Endothelial cell of umbilical vein (primary cell): ENCODE measurements around the gene LRRC8D.

ENCODE experiments used
- EZH2 ChIP-seq: IDR thresholded peaks from 2 replicates; pipeline ENCODE4 v1.6.1; 2012; ENCODE audit warnings: borderline replicate concordance, low read depth, mild to moderate bottlenecking, moderate library complexity, low read length, inconsistent platforms; ENCODE audit not compliant: severe bottlenecking
- FOS ChIP-seq: IDR thresholded peaks from 2 replicates; pipeline ENCODE4 v1.6.1; 2011; ENCODE audit warnings: mild to moderate bottlenecking, low read length, moderate library complexity, borderline replicate concordance; ENCODE audit not compliant: insufficient read depth
- JUN ChIP-seq: IDR thresholded peaks from 2 replicates; pipeline ENCODE4 v1.6.1; 2011; ENCODE audit warnings: borderline replicate concordance, low read depth; ENCODE audit not compliant: insufficient read length, insufficient read depth
- MYC ChIP-seq: IDR thresholded peaks from one replicate; pipeline ENCODE4 v1.6.1; 2011; ENCODE audit warnings: mild to moderate bottlenecking, low read depth, low read length
- POLR2A ChIP-seq: IDR thresholded peaks from 2 replicates; pipeline ENCODE4 v1.6.1; 2012; ENCODE audit warnings: low read depth, mild to moderate bottlenecking, control low read depth, low read length
- TF ChIP-seq, protein P1 (sequence below), 2 donors: IDR thresholded peaks; 1 replicate in 1 of 2; 2 replicates in 1 of 2; pipeline ENCODE4 v1.5.1; 2011; ENCODE audit warnings: low read length in 2 of 2, mild to moderate bottlenecking in 2 of 2, moderate library complexity in 2 of 2, control low read depth in 1 of 2, inconsistent platforms in 1 of 2, low read depth in 1 of 2; ENCODE audit not compliant: insufficient read depth in 1 of 2; ENCODE audit errors: extremely low read depth in 1 of 2
- TF ChIP-seq, protein P2 (sequence below): IDR thresholded peaks from 2 replicates; pipeline ENCODE4 v1.6.1; 2011; ENCODE audit not compliant: insufficient read depth, insufficient read length

GRCh38 chr1:89951766-89952604, 131.2 kb downstream of the LRRC8D start:
- TF ChIP-seq POLR2A: no peak
- no peak for TF ChIP-seq MYC
- no peak for TF ChIP-seq JUN
- TF ChIP-seq, protein P1, sequence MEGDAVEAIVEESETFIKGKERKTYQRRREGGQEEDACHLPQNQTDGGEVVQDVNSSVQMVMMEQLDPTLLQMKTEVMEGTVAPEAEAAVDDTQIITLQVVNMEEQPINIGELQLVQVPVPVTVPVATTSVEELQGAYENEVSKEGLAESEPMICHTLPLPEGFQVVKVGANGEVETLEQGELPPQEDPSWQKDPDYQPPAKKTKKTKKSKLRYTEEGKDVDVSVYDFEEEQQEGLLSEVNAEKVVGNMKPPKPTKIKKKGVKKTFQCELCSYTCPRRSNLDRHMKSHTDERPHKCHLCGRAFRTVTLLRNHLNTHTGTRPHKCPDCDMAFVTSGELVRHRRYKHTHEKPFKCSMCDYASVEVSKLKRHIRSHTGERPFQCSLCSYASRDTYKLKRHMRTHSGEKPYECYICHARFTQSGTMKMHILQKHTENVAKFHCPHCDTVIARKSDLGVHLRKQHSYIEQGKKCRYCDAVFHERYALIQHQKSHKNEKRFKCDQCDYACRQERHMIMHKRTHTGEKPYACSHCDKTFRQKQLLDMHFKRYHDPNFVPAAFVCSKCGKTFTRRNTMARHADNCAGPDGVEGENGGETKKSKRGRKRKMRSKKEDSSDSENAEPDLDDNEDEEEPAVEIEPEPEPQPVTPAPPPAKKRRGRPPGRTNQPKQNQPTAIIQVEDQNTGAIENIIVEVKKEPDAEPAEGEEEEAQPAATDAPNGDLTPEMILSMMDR (IDR thresholded peaks at IDR 0.05; ENCODE audit: extremely low read depth in 1 of 2, insufficient read depth in 1 of 2, low read depth in 1 of 2, low read length in 2 of 2): no peak
- TF ChIP-seq, protein P2, sequence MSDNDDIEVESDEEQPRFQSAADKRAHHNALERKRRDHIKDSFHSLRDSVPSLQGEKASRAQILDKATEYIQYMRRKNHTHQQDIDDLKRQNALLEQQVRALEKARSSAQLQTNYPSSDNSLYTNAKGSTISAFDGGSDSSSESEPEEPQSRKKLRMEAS: no peak
- TF ChIP-seq EZH2: no peak
- TF ChIP-seq FOS: no peak
